GM21367 (cell line): ENCODE data around the gene GNAI3.
A peak's percentile ranks its signal among the peaks of the same experiment; 100 is the strongest.

Source experiments
- ATAC-seq: cut with Tn5 transposase; IDR thresholded peaks from one replicate; pipeline ENCODE4 v1.9.1; 2021; ENCODE audit not compliant: unreplicated experiment

Gene GNAI3

DNA sequence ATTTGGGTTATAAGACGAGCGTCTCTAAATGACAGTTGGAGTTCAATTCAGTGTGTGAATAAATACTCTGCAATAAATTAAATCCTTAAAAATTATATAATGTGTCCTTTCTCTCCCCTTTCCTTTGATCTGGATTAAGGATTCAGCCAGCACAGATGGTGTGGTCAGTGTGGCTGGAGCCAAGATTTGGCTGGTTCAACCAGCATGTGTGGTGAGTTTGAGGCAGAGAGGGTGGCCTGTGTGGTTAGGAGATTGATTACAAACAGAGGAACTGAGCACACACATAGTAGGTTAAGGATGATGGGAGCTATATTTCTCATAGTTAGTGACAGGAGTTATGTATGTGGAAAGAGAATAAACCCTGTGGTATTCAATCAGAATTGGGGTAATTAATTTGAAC is 24.7 kb upstream of the GNAI3 start:
- no peak for ATAC-seq

DNA sequence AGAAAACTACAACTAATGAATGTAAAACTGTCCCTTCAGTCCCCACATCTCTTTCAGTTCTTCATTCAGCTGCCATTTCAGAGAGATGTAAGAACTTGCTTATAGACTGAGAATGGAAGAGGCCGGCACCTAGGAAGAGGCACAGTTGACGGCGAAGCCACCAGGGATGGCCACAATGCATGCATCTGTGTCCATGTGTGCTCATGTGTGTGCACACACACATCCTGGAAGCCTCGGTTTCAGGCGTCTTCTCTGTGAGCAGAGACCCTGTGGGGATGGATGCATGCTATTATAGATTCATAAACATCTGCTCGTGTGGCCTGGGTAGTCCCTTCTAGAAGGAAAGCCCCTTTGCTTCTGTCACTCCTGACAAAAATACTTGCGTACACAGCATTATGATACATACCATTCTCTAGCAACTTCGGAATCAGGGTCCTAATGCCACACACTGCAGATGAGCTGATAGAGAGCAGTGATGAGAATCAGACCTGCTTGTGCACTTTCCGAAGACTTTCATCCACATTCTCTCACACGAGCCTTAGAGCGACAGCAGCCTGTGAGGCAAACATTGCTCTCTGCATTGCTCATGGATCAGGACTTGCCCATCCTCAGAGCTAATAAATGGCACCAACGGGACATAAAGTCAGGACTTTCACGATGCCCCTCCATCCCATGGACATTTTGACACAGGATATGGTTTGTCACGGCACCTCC is 21.2 kb upstream of the GNAI3 start:
- ATAC-seq, result no peak

DNA sequence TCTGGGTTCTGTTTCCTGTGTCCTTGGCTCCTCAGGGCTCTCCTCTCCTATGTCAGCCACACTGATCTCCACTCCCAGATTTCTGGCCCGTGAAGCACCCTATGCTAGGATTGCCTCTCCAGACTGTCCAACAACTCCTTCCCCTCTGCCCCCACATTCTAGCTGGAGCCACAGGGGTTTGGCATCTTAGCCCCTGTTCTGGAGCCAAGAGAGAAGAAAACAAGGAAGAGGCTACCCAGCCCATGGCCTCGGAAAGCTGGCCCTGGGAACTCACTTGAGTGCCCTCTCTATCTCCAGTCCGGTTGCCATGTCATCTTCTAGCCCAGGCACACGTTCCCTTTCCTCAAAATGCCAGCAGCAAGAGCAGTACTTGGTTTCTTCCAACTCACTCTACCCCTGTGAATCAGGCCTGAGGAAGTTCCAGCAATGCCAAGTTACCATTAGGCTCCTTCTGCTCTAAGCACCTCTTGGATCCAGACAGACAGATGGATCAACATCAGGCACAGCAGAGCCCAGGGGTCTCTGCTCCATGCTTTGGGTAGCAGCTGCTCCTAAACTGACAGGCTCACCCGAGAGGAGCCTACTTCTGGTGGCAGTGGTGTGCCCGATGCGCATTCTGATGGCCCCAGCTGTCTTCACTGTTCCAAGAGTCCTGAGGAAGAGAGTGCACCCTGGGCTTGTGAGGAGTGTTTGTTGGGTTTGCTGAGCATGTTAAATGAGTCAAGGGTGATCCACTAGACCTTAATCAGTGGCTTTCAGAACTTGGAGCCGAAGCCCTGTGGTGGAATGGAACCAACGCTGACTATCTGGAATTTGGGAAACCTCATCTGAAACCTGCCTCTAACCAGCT is 20.3 kb upstream of the GNAI3 start:
- no peak for ATAC-seq

DNA sequence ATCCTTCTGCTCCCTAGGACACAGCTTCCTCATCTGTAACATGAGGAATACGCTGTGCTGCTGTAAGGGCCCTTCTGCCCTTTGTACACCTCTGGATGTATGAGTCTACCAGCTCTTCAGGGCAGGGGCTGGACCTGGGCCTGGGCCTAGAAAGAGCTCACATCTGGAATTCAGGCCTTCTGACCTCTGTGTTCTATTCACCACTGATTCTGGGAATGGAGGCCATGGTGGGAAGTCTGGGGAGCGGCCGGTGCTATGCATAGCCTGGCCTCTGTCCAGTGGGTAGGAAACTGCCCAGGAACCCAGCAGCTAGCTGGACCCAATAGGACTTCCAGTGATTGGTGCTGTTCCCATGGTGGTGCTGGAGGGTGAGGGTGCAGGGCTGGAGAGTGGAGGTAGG is 19.7 kb upstream of the GNAI3 start:
- no peak for ATAC-seq

DNA sequence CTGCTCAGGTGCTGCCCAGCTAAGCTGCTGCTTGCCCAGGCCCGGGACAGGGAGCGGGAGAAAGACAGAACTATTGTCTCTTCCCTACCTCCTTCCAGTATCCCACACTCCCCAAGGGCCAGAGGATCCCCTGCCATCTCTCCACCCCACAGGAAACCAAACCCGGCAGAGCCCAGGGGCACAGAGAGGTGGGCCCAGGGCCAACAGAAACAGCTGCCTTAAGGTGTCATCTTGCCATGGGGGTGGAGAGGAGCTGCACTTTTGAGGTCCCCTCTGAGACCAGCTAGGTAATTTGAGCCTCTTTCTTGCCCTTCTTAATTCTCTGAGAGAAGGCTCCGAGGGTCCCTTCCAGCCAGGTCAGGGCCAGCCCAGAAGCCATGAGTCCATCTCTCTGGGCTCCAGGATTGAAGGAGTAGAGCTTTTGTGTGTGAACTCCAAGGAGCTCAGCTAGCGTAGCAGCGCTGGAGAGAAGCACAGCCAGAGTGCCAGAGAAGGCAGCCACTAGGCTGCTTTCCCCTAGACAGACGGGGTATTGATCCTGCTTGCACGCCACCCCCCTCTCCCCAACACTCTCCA is 18.4 kb upstream of the GNAI3 start:
- ATAC-seq, result no peak

DNA sequence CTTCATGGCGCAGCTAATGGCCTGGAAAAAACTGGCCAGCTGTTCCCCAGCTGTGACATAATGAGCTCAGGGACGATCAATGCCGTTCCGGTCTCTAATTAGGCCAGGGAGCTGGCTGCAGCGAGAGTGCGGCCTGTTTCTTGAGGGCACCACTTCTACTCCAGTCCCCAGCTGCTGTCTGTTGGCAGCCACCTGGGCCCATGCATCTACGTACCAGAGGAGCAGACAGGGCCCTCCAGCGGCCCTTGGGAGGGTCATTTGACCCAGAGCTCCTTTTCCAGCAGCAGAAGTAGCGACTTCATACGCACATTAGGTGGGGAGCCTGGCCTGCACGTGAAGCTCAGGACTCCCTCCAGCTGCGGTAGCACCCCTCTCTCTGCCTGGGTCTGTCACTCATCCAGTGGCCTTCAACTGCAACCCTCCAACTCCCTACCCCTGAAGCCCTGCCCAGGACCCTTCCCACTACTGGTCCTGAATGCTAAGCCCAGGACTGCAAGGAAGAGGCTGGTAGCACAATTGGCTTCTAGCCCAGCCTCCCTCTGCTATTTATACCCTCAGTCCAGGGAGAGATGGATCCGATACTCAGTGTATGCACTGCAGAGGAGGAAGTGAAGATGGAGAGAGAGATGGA is 17.8 kb upstream of the GNAI3 start:
- ATAC-seq, result no peak

DNA sequence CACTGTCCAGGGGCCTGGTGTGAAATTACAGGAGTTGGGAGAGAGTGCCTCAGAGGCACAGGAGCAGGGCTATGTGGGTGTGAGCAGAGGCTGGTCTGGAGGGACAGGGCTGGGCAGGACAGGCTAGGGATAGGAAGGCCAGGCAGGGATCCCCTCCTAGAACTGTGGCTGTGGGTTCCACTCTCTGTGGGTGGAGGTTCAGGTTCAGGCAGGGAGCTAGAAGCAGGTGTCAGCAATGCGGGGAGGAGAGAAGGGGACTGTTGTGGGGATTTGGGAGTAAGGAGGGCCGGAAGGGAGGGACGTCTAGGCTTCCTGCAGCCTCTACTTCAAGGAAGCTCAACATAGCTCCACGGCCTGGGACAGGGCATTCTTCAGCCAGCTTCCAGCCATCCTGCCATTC is 17.0 kb upstream of the GNAI3 start:
- ATAC-seq, result no peak

DNA sequence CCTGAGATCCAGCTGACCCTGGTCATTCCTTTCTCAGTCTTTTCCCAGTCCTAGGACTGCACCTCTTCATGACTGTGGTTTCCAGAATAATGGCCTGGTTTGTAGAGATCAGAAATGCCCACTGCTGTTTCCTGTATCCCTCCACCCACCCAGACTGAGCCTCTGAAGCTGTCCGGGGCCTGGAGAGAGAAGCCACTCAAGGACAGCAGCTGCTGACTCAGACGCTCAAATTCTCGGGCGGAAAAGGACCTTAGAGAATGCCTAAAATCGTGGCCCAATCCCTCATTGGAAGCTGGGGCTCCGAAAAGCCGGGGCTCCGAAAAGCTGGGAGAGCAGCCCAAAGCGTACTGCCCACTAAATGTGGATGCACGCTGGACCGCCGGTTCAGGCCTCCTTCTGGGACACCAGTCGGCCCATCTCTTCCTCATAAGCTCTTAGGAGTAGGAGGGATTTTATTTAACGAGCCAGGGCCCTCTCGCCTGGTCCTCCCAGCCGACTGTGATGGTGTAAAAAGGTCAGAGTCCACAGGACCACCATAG is 16.5 kb upstream of the GNAI3 start:
- ATAC-seq, result no peak

DNA sequence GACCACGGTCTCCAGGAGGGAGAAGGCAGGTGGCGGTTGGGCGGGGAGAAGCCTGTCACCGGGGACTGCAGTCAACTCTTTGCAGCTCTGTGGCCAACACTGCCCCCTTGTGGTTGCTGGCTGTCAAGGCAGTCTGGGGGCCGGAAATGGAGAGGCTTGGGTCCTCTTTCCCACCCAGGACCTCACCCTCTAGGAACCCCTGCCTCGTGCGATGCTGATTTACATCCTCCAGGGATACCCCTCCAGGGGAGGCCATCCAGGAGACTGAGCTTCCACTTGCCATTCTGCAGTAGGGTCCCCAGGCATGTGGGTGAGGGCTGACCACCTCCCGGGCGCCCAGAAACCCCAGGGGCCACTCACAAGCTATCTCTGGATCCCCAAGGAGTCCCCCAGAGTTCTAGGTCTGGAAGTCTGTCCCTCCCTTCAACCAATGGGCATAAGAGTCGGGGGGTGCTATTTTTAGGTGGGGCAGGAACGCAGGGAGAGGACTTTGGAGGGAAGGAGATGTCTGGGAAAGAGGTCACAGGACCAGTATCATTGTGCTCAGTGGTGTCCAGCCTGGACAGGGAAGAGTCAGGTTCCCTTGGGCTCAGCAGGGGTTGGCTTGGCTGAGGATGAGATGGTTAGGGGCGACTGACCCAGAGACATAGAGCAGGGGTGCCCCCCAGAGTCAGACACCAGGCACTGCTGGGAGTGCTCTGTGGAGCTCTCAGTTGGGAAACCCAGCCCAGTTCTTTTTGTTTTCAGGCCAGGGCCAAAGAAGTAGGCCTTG is 15.9 kb upstream of the GNAI3 start:
- peak; percentile 60 for ATAC-seq

DNA sequence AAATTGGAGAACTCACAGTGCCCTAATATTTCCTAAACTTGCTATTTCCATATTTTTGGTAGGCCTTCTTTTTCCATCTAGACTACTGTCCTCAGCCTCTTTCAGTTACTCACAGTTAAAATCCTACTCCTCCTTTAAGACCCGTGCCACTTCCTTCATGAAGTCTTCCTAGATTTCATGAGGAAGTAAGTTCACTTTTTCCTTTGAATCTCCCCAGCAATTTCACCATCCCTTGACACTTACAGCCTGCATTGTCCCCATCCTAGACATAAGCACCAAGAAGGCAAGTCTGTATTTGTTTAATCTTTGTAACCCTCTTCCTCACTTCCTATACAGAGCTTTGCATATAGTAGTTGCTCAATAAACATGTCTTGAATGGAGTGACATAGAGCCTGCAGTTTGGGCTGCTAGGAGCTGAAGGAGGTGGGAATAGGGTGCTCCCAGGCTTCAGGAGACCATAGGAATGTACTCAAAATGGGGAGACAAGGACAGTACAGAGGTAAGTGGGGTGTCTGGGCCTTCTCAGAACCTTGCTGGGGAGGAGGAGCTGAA is 14.0 kb upstream of the GNAI3 start:
- no peak for ATAC-seq

DNA sequence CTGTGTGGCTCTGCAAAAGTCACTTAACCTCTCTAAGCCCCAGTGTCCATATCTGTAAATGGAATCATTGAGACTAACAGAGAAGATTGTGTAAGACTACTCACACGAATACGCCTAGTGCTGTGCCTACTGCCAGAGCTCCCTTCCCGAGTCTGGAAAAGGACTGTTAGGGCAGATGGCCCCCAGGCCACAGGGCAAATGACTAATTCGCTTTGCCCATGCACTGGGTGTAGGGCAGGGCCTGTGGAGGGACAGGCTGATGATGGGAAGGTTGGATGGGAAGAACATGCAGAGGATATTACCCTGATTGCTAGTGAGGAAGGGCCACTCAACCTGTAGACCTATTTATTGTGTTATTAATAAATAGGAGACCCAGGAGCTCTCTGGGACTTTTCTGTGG is 12.9 kb upstream of the GNAI3 start:
- no peak for ATAC-seq

DNA sequence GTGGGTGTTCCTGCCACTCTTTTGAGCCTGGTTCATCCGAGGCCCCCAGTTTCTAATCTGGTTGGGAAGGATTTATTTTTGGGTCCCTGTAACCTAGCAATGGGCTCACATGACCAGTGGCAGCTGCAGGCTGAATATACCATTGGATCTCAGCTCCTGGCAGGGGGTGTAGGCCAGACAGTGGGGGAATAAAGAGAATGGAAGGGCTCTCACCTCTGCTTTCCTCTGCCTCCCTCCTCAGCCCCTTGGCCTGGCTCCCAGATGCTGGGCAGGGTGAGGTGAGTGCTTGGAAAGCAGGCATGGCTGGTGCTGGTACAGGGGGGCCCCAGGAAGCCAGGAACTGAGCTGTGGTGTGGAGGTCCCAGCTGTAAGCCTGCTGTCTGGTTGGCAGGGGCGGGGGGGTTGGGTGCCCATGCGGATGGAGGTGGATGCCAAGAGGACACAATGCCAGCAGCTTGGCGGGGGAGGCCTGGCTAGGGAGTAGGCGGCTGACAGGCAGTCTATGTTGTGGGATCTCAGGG is 12.4 kb upstream of the GNAI3 start:
- no peak for ATAC-seq

DNA sequence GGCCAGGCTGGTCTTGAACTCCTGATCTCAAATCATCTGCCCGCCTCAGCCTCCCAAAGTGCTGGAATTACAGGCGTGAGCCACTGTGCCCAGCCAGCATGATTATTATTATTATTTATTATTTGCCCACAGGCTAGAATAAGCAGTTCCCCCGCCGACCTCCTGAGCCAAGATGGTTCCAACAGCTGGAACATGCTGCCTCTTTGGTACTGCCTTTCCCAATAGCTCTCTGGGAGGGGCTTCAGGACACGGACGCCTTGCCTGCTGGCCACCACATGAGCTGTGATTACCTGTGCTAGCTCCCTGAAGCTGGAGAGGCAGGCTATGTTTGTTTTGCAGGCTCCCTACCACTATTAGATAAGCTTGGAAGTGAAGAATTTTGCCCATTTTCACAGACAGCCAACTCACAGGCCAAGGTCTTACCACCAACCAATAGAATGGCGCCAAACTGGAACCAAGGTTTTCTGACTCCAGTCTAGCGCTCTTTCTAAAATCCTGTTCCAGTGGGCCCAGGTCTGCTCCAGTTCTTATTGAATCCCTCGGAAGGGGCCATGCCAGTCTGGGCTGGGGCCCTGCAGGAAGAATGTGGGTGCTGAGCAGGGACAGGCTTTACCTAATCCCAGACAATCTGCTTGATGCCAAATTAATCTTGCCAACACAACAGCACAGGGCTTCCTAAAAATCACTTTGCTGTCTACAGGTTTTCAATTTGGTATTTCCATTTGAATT is 10.8 kb upstream of the GNAI3 start:
- ATAC-seq, result no peak

DNA sequence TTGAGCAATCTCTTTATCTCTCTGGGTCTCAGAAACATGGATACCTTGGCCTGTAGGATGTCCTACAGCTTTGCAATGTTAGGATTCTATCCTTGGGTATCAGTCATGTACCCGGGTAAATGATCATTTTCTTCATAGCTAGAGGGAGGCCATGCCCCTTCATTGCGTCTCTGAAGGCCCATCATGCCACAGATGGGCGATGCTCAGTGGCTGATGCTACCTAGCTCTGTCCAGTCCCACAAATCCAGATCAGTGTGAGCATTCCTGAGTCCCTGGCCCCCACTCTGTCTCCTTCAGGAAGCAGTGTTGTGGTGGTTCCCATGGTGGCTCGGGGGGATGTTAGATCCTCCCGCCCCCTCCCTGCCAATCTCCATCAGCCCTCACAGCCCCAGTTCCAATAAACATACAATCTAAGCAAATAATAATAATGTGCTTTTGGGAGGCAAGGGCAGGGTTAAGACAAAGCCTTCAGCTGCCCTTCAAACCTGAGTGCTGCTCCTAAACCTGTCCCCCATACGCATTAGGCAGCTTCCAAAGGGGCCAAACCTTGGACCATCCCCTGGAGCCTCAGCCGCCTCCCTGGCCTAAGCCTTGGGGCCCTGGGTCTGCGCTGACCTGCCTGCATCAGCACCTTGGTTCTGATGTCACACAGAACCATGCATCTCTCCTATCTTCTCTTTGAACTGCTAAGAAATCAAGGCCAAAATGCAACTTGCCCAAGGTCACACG is 9.4 kb upstream of the GNAI3 start:
- ATAC-seq, result no peak

DNA sequence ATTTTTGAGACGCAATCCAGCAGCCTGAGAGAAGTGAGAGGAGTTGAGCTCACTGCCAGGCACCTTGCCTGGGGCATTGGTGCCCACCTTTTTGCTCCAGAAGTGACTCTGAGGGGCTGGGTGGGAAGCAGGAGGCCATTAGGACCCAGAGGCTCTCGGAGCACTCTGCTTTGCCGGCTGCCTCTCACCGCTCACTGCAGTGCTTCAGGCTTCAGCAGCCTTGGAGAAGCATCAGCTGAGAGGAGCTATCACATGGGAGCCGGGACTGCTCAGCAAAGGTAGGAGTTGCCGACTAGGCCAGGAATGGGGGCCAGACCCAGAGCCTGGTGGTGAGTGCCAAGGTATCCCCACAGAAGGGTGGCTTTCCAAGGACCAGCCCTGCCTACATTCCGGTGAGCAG is 8.7 kb upstream of the GNAI3 start, which contains the start of gene GPR61:
Gene GPR61, plus strand, starts transcription at position 197 of the 400 bp plus-strand sequence. CDS start 3,151 bp downstream, outside the sequence.
- no peak for ATAC-seq

DNA sequence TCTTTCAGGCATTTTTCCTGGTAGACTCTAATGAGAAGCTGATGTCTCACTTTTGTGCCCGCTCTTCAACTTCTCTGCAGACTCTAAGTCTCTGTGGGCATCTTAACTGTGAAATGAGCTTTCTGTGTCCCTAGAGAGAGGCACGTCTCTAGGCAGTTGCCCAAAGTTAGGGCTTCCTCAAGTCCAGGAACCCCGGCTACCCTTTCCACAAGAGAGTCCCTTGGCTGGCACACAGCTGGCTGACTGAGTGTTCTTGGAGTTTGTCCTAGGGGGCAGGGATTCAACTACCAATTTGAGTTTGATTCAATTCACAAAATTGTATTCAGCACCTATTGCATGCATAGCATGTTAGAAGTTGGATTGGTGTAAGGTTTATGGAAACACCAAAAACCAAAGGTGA is 7.3 kb upstream of the GNAI3 start:
- no peak for ATAC-seq

DNA sequence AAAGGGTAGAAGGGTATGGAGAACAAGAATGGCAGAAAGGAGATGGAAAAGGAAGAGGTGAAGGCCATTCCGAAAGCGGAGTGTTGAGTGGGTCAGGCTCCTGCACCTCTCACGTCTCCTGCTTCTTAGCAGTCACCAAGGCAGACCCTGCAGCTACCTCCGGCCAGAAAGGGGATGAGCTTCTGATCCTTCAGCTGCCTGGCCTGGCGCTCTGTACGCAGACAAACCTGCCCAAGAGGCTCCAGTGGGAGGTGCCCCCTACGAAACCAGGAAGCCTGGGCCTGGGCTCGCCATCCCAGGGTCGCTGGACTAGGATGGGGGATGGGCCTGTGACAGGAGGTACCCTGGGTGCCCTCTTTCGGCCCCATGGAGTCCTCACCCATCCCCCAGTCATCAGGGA is 5.8 kb upstream of the GNAI3 start:
- no peak for ATAC-seq

DNA sequence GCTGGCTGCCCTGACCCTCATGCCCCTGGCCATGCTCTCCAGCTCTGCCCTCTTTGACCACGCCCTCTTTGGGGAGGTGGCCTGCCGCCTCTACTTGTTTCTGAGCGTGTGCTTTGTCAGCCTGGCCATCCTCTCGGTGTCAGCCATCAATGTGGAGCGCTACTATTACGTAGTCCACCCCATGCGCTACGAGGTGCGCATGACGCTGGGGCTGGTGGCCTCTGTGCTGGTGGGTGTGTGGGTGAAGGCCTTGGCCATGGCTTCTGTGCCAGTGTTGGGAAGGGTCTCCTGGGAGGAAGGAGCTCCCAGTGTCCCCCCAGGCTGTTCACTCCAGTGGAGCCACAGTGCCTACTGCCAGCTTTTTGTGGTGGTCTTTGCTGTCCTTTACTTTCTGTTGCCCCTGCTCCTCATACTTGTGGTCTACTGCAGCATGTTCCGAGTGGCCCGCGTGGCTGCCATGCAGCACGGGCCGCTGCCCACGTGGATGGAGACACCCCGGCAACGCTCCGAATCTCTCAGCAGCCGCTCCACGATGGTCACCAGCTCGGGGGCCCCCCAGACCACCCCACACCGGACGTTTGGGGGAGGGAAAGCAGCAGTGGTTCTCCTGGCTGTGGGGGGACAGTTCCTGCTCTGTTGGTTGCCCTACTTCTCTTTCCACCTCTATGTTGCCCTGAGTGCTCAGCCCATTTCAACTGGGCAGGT is 5.0 kb upstream of the GNAI3 start:
- ATAC-seq, result no peak
